HG03521 (cell line): ENCODE measurements around the gene ADAP1.
"Not testable (repeated sequence)": the region's sequence is repeated elsewhere in the genome, so short reads cannot be mapped to it uniquely, and the experiment has no call there.

Experiments
- ATAC-seq: cut with Tn5 transposase; IDR thresholded peaks from one replicate; pipeline ENCODE4 v1.9.1; 2021; ENCODE audit warnings: mild to moderate bottlenecking, moderate library complexity; ENCODE audit not compliant: unreplicated experiment

Gene ADAP1

DNA sequence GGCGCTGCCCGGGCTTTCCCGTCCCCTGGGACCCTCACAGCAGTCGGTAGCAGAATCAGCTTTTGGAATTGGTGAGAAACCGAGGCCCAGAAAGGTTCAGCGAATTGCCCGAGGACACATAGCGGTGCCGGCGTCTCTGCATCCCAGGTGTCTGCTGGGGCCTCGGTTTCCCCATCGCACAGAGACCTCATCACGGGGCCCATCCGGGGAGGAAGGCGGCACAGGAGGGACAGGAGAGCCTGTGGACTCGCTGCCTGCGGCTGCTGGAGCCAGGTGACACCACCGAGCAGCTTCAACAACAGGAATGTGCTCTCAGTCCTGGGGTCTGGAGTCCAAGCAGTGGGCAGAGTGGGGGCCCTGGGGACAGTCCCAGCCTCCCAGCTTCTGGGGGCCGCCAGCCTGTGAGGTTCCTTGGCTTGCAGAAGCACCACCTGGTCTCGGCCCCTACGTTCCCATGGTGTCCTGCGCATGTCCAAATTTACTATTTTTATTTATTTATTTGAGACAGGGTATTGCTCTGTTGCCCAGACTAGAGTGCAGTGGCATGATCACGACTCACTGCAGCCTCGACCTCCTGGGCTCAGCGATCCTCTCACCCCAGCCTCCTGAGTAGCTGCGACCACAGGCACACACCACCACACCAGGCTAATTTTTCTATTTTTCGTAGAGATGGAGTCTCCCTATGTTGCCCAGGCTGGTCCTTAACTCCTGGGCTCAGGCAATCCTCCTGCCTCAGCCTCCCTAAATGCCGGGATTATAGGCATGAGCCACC, 21.4 kb upstream of the ADAP1 start:
- no peak for ATAC-seq

DNA sequence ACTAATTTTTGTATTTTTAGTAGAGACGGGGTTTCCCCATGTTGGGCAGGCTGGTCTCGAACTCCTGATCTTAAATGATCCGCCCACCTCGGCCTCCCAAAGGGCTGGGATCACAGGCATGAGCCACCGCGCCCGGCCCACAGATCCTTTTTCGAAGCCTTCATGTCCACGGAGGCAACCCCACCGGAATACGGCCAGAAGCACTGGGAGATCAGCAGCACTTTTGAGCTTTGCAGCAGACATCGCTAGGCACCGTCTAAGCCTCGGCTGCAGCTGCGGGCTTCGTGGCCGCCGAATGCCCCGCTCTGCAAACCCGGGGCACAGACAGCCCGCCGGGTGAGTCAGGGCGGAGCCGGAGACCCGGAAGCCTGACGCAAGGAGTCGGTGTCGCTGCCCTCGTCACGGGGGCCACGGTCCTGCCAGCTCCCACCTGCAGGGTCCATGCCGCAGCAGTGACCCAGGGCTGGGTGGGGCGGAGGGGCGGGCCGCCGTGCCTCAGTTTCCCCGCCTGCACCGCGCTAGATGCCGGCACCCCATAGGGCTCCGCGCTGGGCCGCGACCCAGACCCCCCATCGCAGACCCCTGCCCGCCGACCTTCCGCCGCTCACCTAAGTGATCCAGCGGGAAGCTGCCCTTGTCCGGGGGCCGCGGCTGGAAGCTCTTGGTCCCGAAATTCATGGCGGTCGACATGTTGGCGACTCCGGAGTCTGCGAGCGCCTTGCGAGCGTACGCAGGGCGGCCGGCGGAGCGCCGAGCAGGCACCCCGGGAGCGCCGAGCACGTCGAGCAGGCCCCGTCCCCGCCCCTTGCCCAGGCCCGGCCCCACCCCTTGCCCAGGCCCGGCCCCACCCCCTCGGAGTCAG, 20.6 kb upstream of the ADAP1 start, which contains the start of gene COX19:
COX19 (minus strand) TSS at position 730 of the 862 bp plus-strand sequence; CDS start at position 690, 40 bp downstream.
- peak; percentile 85 for ATAC-seq

DNA sequence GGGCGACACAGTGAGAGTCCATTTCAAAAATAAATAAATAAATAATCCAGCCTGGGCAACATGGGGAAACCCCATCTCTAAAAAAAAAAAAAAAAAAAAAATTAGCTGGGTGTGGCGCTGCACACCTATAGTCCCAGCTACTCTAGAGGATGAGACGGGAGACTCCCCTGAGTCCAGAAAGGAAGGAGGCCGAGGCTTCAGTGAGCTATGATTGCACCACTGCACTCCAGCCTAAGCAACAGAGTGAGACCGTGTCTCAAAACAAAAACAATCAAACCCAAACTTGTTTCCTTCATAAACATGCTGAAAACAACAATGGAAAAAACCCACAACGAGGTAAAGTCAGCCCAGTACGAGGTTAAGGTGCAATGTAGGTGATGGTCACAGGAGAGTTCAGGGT, 19.7 kb upstream of the ADAP1 start:
- no peak for ATAC-seq

DNA sequence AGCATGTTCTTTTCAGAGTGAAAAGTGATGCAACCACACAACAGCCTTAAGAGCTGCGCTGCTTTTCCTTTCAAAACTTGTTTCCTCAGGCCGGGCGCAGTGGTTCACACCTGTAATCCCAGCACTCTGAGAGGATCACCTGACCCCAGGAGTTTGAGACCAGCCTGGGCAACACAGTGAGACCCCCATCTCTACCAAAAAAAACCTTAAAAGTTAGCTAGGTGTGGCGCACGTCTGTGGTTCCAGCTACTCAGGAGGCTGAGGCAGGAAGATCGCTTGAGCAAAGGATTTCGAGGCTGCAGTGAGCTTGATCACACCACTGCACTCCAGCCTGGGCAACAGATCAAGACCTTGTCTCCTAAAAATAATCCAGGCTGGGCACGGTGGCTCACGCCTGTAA, 18.8 kb upstream of the ADAP1 start:
- no peak for ATAC-seq

DNA sequence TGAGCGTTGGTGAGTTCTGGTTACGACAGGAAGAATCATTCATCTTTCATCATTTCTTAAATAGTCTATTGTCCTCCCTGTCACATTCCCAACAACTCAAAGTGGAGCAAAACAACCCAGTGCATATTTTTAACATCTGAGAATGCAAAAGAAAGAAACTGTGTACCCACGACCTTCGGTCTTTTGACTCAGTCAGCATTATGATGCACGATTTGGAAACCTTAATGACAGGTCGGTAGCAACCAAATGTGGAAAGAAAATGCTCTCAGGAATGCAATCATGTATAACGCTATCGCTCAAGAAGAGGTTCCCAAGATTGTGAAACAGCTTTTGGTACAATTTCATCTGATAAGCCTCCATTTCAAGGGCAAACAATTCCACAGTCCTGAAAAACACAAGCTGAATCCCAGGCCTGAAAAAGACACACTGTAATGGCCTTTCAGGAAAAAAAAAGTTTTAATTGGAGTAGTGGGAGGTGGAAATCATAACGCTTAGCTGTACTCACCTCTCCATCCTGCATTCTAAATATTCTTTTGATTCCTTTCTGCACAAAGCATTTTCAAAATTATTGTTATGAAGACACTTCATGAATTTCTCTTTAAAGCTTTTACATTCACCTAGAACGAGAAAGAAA, 18.3 kb upstream of the ADAP1 start:
- no peak for ATAC-seq

DNA sequence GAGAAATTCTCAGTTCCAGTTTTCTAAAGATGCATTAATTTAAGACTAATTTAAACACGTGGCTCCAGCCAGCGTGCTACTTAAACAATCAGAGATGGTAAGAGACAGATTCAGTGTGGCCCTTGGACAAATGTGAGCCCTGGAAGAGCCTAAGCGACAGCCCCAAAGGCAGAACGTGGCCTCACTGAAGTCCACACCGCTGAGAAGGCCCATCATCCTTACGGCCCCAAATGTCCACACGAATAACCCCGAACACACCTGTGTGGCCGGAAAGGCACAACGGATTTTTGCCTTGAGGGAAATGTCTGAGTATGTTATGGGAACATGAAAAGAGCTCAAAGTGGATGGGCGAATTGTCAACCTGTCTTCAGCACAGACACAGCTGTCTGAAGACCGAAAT, 17.6 kb upstream of the ADAP1 start:
- no peak for ATAC-seq

DNA sequence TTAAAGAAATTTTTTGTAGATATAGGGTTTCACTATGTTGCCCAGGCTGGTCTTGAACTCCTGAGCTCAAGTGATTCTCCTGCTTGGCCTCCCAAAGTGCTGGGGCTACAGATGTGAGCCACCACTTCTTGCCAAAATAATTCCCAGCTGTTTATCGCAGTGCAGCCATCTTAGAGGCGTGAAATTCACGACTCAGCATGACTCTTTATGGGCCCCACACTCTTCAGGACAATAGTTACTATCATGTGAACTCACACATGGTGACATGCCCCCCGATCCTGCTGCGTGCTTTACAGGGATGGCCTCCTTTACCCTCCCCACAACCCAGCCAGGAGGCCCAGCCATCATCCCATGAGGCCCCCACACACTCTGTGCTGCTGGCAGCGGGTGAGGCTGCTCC, 16.3 kb upstream of the ADAP1 start:
- no peak for ATAC-seq

DNA sequence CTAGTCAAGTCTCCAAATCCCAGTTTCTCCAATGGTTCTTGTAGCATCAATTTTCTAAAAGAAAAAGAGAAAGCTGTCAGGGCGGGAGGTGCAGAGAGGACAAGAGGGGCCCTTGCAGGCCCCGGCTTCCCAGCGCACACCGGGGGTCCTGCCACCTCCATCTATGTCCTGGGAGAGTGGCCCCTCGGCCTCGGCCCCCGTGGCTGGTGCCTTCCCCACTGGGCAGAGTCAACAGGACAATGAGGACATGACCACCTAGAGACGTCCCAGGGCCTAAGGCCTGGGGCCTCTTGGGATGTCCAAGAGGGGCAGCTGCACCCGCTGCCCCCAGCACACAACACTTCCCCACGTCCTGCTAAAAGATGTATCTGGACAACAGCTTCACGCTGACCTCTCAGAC, 14.9 kb upstream of the ADAP1 start:
- ATAC-seq, result no peak

DNA sequence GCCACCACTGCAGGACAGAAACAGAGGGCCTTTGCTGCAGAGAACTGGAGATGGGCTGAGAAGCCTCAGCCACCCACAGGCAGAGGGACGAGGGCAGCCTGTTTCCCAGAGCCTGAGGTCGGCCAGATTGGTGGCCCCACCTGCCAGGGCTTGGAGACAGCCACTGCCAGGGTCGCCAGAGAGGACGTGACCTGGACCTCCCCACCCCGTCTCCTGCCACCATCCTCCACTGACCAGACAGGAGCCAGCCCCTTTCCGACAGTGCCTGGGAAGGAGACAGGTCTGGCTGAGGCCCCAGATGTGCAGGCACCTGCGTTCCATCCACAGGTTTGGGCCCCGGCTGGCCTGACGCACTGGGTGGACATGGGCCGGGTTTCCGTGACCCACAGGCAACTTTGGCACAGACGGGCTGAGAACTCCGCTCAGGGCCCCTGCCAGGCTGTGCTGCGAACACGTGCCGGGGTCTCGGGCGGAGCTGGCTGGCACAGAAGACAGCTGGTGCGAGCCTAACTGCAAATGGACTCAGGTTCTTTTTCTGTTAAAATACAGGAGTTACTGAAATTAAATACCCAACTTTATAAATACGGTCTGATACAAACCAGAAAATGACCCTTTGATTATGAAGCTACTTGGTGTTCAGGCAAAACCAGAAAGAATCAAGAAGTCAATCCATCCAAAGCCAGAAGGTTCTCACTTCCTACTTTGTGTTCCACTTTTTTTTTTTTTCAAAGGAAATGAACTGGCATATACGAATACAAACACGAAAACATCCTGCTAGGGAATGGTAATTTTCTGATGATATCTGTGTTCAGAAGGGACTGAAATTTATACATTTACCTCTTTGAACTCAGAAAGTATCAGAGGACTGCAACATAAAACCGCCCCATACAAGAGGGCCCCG, 14.0 kb upstream of the ADAP1 start:
- ATAC-seq, result no peak

DNA sequence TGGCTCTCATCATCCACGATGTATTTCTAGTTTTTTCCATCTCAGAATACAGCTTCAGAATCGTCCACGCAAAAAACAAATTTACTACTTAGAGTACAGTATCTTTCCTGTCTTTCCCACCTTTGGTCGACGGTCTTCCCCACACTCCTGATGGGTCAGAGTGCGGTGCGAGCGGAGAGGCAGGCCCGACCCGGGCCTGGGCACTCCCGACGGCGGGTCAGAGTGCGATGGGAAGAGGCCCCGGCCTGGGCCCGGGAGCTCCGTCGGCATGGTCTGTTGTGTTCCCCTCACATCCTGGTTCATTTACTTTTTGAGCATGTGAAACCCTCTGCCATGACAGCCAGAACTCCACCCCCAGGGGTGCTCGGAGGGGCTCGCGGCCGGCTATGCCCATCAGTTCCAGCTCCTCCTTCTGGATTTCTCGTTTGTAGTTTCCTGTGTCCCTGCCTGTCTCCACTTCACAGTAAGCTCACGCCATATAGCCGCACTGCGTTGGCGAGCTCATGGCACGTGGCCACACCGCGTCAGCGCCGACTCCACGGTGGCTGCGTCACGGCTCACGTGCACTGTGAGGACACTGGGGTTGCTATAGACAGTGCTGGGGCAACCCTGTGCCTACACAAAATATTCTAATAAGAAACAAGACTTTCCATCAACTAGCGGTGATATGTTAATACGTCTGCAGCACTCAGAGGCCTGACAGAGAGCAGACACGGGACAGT, 13.0 kb upstream of the ADAP1 start:
- ATAC-seq, result no peak

DNA sequence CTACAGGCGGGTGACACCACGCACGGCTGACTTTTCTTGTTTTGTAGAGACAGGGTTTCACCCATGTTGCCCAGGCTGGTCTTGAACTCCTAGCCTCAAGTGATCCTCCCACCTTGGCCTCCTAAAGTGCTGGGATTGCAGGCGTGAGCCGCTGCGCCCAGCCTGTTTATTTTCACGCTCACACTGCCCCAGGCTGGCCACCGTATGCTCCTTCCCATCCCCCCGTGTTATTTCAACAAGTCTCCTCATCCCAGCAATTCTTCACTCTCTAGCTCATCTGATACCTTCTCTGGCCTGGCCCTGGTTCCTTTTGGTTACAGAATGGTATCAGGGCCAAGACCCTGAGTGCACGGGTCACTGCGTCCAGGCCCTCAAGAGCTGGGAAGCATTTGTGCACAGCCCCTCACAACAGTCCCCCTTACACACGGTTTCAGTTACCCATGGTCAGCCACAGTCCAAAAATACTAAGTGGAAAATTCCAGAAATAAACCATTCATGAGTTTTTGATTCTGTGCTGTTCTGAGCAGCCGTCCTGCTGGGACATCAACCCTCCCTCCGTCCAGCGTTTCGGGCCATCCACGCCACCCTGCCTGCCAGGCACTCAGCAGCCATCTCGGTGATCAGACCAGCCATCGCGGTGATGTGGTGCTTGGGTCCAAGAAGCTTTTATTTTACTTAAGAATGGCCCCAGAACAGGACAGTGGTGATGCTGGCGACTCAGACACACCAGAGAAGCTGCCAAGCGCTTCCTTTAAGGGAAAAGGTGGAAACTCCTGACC, 12.0 kb upstream of the ADAP1 start:
- ATAC-seq, result no peak

DNA sequence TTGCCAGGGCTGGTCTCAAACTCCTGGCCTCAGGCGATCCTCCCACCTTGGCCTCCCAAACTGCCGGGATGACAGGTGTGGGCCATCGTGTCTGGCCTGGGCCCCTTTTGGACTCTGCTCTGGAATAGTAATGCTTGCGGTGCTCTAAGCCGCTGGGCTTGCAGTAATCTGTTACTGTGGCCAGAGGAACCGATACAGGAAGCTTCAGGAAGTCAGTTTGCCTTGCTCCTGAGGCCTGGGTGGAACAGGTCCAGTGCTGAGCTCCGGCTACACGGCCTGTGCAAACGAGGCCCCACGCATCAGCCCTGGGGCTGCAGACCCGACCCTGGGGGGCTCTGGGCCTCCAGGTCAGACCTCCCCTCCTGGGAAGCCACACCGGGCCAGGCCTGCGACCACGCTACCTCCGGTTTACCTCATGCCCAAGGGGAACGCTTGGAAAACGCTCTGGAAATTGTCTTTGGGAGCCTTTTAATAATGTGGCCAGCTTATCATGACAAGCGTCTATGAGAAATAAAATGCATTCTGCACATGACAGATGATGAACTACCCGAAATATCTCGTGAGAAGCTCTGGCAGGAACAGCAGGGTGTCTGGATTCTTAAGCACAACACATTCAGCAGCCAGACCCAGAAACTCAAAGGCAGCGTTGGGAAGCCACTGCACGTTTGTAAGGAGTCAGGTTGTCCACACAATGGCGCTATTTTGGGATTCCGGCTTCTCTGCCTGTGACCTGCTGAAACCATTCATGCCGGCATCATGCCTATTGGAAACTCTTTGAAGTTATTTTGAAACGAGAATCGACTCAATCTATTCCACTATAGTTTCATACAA, 10.1 kb upstream of the ADAP1 start:
- ATAC-seq, result no peak

DNA sequence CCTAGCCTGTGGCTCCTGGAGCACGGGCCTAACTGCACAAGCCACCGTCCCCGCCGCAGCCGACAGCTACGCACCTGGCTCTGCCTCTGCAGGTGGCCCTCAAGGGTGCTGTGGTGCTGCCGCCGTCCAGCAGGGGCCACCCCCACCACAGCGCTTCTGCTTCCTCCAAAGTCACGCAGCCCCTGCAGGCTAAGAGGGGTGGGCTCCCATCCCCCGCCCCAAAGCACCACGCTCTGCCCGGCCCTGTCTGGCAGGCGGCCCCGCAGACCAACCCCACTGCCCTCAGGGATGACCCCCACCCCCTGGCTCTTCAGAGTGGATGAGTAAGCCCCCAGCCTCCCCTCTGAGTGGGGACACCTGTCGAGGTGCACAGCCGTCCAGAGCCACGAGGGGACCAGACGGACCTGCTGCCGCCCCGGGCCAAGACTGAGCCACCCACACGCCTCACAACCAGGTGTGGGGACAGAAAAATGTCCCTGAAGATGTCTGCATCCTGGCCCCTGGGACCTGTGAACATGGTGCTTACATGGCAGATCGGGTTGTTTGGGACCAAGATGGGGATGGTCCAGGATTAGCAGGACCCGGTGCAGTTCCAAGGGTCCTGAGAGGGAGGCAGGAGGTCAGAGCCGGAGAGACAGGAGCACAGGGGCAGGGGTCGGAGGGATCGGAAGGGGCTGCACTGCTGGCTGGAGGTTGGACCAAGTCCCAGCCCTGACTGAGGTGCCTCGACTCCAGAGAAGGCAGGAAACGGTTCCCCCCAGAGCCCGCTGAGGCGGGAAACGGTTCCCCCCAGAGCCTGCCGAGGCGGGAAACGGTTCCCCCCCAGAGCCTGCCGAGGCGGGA, 9.0 kb upstream of the ADAP1 start:
- ATAC-seq, result no peak

DNA sequence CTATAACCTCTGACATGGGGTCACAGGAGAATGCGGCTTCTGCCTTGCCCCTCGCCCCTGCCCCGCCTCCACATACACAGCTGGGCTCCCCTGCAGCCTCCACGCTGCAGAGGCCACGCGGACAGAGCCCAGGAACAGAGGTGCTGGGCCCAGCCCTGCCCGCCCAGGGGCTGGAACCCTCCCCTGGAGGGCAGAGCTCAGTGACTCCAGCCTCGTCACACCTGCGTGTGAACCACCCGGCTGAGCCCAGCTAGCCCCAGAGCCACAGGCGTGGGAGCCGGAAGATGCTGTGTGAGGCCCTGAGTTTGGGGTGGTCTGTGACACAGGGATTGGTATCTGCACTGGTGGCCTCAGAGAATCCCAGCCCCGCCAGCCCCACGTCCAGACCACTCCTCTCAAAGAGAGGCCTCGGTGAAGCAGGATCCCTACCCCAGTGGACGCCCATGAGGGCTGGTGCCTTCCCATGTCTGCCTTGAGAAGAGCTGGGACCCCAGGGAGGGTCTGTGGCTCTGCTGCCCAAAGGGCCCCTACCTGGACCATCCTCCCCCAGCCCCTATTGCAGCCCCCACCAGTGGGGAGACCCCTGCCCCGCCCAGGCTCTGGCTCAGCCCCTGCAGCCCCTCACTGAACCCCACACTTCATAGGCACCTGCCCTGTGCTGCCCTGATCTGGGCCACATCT, 8.1 kb upstream of the ADAP1 start:
- no peak for ATAC-seq

DNA sequence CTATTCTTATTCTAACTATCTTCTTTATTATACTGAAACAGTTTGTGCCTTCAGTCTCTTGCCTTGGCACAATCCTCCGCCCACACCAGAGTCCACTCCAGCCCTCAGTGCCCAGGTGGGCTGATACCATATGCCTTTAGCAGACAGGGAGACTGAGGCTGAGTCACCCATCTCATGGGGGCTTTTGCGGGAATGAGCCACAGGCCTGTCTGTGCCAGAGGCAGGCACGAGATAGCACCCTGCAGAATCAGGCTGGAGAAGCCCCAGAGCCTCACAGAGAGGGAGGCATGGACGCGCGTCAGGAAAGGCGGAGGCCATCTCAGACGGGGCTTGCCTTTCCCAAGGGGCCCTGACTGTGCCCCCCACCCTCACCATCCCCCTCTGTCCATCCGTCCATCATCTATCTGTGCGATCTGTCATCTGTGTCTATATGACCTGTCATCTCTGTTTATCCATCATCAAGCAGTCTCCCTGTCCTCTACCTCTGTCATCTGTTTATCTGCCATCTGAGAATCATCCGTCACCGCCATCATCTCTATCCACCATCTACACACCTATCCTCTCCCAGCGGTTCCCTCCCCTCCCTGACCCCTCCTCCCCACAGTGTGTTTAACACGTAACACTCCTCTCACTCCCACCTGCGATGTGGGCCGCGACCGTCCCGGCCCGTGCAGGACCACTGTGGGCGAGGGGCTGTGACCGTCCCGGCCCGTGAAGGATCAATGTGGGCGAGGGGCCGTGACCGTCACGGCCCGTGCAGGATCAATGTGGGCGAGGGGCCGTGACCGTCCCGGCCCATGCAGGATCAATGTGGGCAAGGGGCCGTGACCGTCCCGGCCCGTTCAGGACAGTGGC, 7.3 kb upstream of the ADAP1 start:
- no peak for ATAC-seq

DNA sequence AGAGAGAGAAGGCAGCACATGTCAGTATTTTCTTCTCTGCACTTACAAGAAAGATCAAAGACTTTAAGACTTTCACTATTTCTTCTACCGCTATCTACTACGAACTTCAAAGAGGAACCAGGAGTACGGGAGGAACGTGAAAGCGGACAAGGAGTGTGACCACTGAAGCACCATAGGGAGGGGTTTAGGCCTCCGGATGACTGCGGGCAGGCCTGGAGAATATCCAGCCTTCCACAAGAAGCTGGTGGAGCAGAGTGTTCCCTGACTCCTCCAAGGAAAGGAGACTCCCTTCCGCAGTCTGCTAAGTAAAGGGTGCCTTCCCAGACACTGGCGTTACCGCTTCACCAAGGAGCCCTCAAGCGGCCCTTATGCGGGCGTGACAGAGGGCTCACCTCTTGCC, 6.5 kb upstream of the ADAP1 start:
- ATAC-seq, result not testable (repeated sequence)
